SK-N-SH treated with all-trans-retinoic acid at 6 μM for 48 hours (cell line): Measurements from ENCODE around the gene PTPRT.

Source experiments
- ATAC-seq: fragments of 200-7000 bp; cut with Tn5 transposase; 3 replicates; pipeline ENCODE4 v1.9.1; 2020; ENCODE audit warnings: mild to moderate bottlenecking, moderate library complexity
- CREB5 ChIP-seq: fragments of 250-450 bp; sonication (Bioruptor Pico); IDR thresholded peaks from 2 replicates; pipeline ENCODE4 v1.5.1; 2020; ENCODE audit warnings: low read depth, mild to moderate bottlenecking, moderate library complexity
- CSDC2 ChIP-seq: fragments of 250-450 bp; sonication (Bioruptor Pico); IDR thresholded peaks from 2 replicates; pipeline ENCODE4 v1.5.0; 2020; ENCODE audit warnings: mild to moderate bottlenecking, moderate library complexity
- ESRRG ChIP-seq: fragments of 250-450 bp; sonication (Bioruptor Pico); IDR thresholded peaks from 2 replicates; pipeline ENCODE4 v1.6.1; 2021; ENCODE audit warnings: mild to moderate bottlenecking
- GLIS3 ChIP-seq: fragments of 250-450 bp; sonication (Bioruptor Pico); IDR thresholded peaks from 2 replicates; pipeline ENCODE4 v1.5.0; 2020; ENCODE audit warnings: mild to moderate bottlenecking, moderate library complexity
- ISL1 ChIP-seq: fragments of 250-450 bp; sonication (Bioruptor Pico); IDR thresholded peaks from 2 replicates; pipeline ENCODE4 v2.1.2; 2022; ENCODE audit warnings: mild to moderate bottlenecking, moderate library complexity
- OSR1 ChIP-seq: fragments of 250-450 bp; sonication (Bioruptor Pico); IDR thresholded peaks from 2 replicates; pipeline ENCODE4 v1.8.0; 2022; ENCODE audit warnings: moderate library complexity, mild to moderate bottlenecking, inconsistent platforms
- POU6F1 ChIP-seq: fragments of 250-450 bp; sonication (Bioruptor Pico); IDR thresholded peaks from 2 replicates; pipeline ENCODE4 v1.8.0; 2021; ENCODE audit warnings: low read depth, mild to moderate bottlenecking, moderate library complexity, borderline replicate concordance
- PPARA ChIP-seq: fragments of 250-450 bp; sonication (Bioruptor Pico); IDR thresholded peaks from 2 replicates; pipeline ENCODE4 v1.5.0; 2020; ENCODE audit warnings: mild to moderate bottlenecking, borderline replicate concordance
- TCF4 ChIP-seq: fragments of 250-450 bp; sonication (Bioruptor Pico); IDR thresholded peaks from 2 replicates; pipeline ENCODE4 v1.8.0; 2021; ENCODE audit warnings: mild to moderate bottlenecking, moderate library complexity, borderline replicate concordance
- TOX ChIP-seq: fragments of 250-450 bp; sonication (Bioruptor Pico); IDR thresholded peaks from 2 replicates; pipeline ENCODE4 v1.8.0; 2021; ENCODE audit warnings: mild to moderate bottlenecking, moderate library complexity, borderline replicate concordance
- ZC3H10 ChIP-seq: fragments of 250-450 bp; sonication (Bioruptor Pico); IDR thresholded peaks from 2 replicates; pipeline ENCODE4 v1.5.1; 2021; ENCODE audit warnings: mild to moderate bottlenecking, moderate library complexity
- ZFP3 ChIP-seq: fragments of 250-450 bp; sonication (Bioruptor Pico); IDR thresholded peaks from 2 replicates; pipeline ENCODE4 v1.5.0; 2020; ENCODE audit warnings: mild to moderate bottlenecking, moderate library complexity
- ZFP30 ChIP-seq: fragments of 450-650 bp; formaldehyde crosslinking; IDR thresholded peaks from 2 replicates; pipeline ENCODE4 v1.5.0; 2022; ENCODE audit warnings: mild to moderate bottlenecking, moderate library complexity
- ZNF565 ChIP-seq: fragments of 450-650 bp; formaldehyde crosslinking; conservative IDR thresholded peaks from 2 replicates; pipeline ENCODE4 v1.5.0; 2020; ENCODE audit warnings: low read depth, mild to moderate bottlenecking, moderate library complexity
- ZNF70 ChIP-seq: fragments of 450-650 bp; formaldehyde crosslinking; IDR thresholded peaks from 2 replicates; pipeline ENCODE4 v1.5.0; 2020; ENCODE audit warnings: mild to moderate bottlenecking, moderate library complexity
- ZNF8 ChIP-seq: fragments of 450-650 bp; formaldehyde crosslinking; IDR thresholded peaks from 2 replicates; pipeline ENCODE4 v1.5.0; 2020; ENCODE audit warnings: mild to moderate bottlenecking, moderate library complexity
- TF ChIP-seq, protein P1 (sequence below): fragments of 250-450 bp; sonication (Bioruptor Pico); IDR thresholded peaks from 2 replicates; pipeline ENCODE4 v1.5.0; 2020; ENCODE audit warnings: mild to moderate bottlenecking, moderate library complexity
- TF ChIP-seq, protein P2 (sequence below): fragments of 250-450 bp; sonication (Bioruptor Pico); IDR thresholded peaks from 2 replicates; pipeline ENCODE4 v1.5.1; 2021; ENCODE audit warnings: mild to moderate bottlenecking, moderate library complexity

Gene PTPRT

DNA sequence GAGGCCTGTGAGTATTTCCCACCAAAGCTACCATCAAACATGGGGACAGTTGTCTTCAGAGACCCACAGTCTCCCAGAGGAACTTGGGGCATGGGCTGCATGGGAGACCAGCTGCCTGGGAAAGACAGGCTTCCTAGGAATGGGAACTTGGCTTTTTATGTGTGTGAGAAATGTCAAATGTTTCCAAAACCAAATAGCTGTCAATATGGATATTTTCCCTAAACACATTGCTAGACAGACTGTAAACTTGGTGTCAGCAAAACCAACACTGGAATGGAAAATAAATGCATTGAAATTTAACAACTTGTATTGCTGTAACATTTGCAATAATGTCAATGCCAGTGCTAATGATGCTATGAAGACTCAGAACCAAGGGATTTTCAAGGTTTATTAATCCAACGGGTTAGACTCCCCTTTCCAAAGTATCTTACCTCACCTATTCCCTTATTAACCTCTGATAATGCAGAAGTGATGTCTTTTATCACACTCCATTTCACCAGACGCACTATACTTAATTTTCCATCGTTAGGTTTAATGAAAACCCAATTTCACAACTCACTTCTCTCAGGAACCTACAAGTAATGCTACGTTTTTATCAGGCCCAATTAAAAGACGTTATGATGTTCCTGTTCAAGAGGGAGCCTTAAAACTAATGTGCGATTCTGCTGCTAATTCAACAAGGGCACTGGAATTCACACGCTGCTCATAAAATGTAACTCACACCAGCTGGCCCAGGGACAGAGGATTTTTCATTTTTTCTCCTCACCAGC is 1025.4 kb downstream of the PTPRT start:
- ATAC-seq, result no peak
- TF ChIP-seq ZC3H10 (CRISPR knock-in tag) (no peak), TOX (CRISPR knock-in tag) (no peak), ESRRG (CRISPR knock-in tag) (no peak), POU6F1 (CRISPR knock-in tag) (no peak)
- TF ChIP-seq, protein P1, sequence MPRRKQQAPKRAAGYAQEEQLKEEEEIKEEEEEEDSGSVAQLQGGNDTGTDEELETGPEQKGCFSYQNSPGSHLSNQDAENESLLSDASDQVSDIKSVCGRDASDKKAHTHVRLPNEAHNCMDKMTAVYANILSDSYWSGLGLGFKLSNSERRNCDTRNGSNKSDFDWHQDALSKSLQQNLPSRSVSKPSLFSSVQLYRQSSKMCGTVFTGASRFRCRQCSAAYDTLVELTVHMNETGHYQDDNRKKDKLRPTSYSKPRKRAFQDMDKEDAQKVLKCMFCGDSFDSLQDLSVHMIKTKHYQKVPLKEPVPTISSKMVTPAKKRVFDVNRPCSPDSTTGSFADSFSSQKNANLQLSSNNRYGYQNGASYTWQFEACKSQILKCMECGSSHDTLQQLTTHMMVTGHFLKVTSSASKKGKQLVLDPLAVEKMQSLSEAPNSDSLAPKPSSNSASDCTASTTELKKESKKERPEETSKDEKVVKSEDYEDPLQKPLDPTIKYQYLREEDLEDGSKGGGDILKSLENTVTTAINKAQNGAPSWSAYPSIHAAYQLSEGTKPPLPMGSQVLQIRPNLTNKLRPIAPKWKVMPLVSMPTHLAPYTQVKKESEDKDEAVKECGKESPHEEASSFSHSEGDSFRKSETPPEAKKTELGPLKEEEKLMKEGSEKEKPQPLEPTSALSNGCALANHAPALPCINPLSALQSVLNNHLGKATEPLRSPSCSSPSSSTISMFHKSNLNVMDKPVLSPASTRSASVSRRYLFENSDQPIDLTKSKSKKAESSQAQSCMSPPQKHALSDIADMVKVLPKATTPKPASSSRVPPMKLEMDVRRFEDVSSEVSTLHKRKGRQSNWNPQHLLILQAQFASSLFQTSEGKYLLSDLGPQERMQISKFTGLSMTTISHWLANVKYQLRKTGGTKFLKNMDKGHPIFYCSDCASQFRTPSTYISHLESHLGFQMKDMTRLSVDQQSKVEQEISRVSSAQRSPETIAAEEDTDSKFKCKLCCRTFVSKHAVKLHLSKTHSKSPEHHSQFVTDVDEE (CRISPR knock-in tag), result no peak

DNA sequence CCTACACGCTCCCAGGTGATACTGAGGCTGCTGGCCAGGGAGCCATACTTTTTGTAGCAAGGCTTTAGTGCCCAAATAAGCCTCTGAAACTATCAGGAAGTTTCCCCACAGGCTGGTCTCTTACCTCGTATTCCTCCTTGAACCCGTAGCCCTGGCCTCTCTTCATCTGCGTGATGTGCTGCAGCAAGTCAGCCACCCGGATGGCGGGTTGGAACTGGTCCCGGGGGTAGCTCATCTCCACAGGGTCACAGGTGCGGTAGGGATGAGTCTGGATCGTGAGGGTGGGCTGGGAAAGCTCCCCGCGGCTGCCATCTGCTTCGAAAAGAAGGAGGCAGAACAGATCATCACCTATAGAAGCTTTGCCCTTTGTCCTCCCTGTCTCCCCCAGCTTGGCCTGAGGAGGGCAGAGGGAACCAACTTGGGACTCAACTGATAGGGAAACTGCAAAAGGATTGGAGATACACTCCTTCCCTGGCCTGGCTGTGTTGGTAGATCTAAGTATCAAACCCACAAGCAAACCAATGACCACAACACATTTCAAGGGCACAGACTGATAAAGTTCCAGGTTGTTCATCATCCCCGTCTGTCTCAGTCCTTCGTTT is 1028.4 kb downstream of the PTPRT start:
- no peak for ATAC-seq
- TF ChIP-seq CREB5 (CRISPR knock-in tag) (no peak), GLIS3 (no peak), TOX (CRISPR knock-in tag) (no peak), OSR1 (CRISPR knock-in tag) (no peak), ZFP3 (CRISPR knock-in tag) (no peak), PPARA (CRISPR knock-in tag) (no peak), ZC3H10 (CRISPR knock-in tag) (no peak), POU6F1 (CRISPR knock-in tag) (no peak), ZNF8 (CRISPR knock-in tag) (no peak), ISL1 (no peak), ZNF70 (CRISPR knock-in tag) (no peak), TCF4 (no peak)
- TF ChIP-seq, protein P1 (CRISPR knock-in tag), result no peak
- TF ChIP-seq, protein P2, sequence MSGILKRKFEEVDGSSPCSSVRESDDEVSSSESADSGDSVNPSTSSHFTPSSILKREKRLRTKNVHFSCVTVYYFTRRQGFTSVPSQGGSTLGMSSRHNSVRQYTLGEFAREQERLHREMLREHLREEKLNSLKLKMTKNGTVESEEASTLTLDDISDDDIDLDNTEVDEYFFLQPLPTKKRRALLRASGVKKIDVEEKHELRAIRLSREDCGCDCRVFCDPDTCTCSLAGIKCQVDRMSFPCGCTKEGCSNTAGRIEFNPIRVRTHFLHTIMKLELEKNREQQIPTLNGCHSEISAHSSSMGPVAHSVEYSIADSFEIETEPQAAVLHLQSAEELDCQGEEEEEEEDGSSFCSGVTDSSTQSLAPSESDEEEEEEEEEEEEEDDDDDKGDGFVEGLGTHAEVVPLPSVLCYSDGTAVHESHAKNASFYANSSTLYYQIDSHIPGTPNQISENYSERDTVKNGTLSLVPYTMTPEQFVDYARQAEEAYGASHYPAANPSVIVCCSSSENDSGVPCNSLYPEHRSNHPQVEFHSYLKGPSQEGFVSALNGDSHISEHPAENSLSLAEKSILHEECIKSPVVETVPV (CRISPR knock-in tag), result no peak

- ATAC-seq, result no peak
- no peak for TF ChIP-seq GLIS3
- TF ChIP-seq ZNF8 (CRISPR knock-in tag), result no peak
- TF ChIP-seq CSDC2, result no peak
- no peak for TF ChIP-seq TOX (CRISPR knock-in tag)
- no peak for TF ChIP-seq ZFP3 (CRISPR knock-in tag)
- no peak for TF ChIP-seq ZNF565
- TF ChIP-seq PPARA (CRISPR knock-in tag), result no peak
- TF ChIP-seq POU6F1 (CRISPR knock-in tag), result no peak
- TF ChIP-seq, protein P2 (CRISPR knock-in tag), result no peak
- TF ChIP-seq ZFP30 (CRISPR knock-in tag), result no peak
- no peak for TF ChIP-seq ESRRG (CRISPR knock-in tag)
- TF ChIP-seq TCF4, result no peak
- no peak for TF ChIP-seq ZC3H10 (CRISPR knock-in tag)
- TF ChIP-seq ISL1, result no peak
These were observed 1029.9 kb downstream of the PTPRT start for GRCh38 chr20:42159808-42160207.
